GM19438 (cell line): Measurements from ENCODE around the gene FEN1.

Source experiments
- ATAC-seq: cut with Tn5 transposase; IDR thresholded peaks from one replicate; pipeline ENCODE4 v1.9.1; 2021; ENCODE audit warnings: low read depth; ENCODE audit not compliant: unreplicated experiment

FEN1 gene

DNA sequence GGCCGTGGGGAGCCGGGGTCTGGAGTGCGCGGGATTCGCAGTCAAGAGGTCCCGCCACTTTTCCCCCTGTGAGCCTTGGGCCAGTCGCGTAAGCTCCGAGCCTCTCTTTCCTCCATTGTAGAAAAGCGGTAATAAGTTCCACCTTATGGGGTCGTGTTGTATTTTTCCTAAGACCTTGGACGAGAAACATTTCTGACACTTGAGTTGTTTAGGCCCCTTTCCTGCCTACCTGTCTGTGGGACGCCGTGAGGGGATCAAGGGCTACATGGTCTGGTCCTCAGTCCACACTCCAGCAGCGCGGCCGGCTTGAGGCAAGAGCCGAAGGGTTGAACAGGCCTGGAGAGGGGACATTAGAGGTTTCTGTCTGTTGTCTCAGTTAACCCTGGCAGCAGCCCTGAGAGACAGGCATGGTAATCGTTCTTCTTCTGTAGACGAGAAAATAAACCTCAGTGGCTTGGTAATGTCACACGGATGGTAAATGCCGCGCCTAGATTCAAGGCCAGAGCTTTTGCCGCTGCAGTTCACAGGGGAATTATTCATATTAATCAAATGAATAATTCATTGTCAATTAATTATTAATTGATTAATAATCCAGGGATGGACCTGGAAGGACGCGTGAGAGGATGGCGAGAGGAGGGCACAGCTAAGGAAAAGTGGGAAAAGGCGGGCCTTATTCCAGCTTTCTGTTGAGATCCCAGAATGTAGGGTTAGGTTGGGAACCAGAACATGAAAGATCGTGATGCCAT, 545 bp downstream of the FEN1 start:
- ATAC-seq, result peak; percentile 22

- ATAC-seq, result no peak
Measured at GRCh38 chr11:61793829-61794204, 1.1 kb downstream of the FEN1 start.

DNA sequence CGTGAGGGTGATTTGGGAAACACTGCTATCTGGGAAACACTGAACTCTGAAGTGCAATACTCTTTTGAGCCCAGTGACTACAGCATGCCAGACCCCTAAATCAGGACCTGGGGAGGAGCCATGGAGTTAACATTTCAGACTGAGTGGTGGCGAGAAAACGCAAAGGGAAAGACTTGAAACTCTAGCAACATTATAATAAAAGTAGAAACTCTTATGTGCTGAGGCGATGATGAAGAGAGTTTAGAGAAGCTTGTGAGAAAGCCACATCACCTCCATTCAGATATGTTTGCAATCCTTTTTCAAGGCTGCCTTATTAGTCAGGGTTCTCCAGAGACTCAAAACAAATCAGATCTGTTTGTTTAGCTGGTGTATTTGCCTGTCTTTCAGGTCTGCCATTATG, 1.9 kb downstream of the FEN1 start:
- no peak for ATAC-seq

GRCh38 chr11:61795459-61795858, 2.7 kb downstream of the FEN1 start:
- no peak for ATAC-seq

- no peak for ATAC-seq
Measured at GRCh38 chr11:61795876-61796526, 3.3 kb downstream of the FEN1 start.

GRCh38 chr11:61797263-61797944, 4.7 kb downstream of the FEN1 start:
- ATAC-seq, result no peak

DNA sequence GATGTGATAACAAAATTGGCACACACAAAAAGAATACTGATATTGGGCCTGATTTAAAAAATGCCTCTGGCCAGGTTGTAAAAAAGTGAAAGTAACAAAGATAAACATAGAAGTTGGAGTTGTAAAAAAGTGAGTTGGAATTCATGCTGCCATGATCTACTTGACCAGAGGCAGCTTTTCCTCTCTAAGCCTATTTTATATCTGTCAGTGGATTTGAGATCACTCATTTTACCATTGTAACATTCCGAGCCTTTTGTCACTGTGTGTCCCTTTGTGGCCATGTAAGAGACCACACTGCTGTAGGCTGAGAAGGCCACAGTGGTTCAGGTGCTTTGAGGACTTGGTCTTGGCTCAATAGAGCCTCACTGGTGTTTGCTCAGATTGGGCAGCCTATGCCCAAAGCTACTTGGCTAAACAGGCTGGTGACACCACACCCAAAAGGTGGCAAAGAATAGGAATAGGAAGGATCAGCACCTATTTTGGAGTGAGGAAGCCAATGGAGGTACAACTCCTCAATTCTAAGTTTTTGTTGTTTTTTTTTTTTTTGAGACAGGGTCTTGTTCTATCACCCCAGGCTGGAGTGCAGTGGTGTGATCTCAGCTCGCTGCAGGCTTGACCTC, 7.1 kb downstream of the FEN1 start:
- no peak for ATAC-seq

DNA sequence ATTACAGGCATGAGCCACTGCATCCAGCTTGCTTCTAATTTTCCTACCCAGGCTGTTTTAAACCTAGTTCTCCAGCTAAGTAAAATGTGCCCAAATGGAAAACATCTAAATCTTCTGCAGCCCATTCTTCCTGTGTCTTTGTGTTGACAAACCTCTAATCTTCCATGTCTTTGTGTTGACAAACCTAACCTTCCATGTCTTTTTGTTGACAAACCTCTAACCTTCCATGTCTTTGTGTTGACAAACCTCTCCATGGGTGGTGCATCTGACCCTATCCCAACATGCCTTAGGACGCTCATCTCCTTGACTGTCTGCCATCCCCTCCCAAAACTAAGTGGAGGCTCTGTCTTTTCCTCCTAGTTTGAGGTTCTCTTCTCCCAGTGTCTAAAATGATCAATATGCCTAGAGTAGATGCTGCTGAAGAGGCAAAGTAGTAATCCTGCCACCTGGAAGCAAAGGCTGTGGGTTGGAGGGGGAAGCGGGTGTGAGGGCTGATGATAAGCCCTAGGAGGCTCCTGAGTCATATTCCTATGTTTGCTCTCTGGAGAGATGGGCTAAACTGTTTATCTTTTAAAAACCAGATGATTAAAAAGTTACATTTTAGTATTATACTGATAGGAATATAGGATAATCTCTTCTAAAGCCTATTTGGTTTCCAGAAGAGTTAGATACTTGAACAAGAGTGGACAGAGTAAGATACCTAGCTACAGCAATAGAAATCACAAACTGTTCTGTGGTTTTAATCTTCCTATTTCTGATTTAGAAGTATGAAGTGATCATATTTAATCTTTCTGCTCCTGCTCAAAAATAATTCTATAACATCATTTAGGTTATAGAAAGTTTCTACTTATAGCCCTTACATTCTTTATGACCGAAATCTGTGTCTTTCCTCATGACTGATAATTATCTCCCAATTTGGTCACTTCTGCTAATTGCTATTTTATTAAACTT, 7.9 kb downstream of the FEN1 start:
- ATAC-seq, result no peak

GRCh38 chr11:61802605-61803004, 9.9 kb downstream of the FEN1 start:
- ATAC-seq, result no peak

GRCh38 chr11:61803889-61804647, 11.4 kb downstream of the FEN1 start:
- no peak for ATAC-seq

- ATAC-seq, result no peak
Measured at GRCh38 chr11:61805146-61805545, 12.4 kb downstream of the FEN1 start.

DNA sequence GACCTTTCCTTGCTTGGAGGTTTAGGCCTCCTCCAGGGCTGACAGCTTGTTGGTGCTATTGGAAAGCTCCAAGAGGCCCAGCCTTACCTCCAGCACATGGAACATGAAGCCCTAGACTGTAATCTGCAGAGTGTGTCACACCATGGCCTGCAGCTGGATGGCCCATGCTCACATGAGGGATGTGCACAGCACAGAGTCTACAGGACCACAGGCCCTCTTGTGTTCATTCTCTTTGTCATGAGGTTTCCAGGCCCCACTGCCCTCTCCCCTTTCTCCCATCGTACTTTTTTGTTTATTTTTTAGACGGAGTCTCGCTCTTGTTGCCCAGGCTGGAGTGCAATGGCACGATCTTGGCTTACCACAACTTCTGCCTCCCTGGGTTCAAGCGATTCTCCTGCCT, 14.1 kb downstream of the FEN1 start:
- ATAC-seq, result no peak

GRCh38 chr11:61810671-61811175, 18.0 kb downstream of the FEN1 start:
- ATAC-seq, result no peak

- no peak for ATAC-seq
Measured at GRCh38 chr11:61811831-61812230, 19.1 kb downstream of the FEN1 start.

- no peak for ATAC-seq
Measured at GRCh38 chr11:61812736-61813411, 20.2 kb downstream of the FEN1 start.

DNA sequence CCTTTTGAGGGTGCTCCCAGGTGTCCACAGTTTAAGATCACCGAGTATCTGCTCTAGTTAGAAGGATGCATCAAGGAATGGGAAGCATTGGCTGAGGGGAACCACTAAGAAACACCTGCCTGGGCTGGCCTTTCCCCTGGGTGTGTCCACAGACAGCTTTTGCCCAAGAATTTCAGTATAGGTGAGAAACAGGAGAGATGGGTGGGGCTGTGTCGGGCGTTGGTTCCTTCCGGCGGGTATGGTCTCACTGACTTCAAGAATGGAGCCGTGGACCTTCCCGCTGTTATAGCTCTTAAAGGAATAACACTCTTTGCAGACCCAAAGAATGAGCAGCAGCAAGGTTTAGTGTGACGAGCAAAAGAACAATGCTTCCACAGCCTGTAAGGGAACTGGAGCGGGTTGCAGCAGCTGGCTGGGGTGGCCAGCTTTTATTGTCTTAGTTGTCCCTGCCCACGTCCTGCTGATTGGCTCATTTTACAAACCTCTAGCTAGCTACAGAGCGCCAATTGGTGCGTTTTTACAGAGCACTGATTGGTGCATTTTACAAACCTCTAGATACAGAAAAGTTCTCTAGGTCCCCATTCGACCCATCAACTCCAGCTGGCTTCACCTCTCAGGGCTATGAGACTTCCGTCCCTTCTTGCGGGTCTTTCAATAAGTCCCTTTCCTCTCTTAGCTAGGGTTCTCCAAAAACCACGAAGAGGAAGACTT, 21.7 kb downstream of the FEN1 start:
- no peak for ATAC-seq

- peak; percentile 56 for ATAC-seq
Measured at GRCh38 chr11:61814958-61815789, 22.5 kb downstream of the FEN1 start.
